Astrocyte of the spinal cord (primary cell): ENCODE data around the gene USH2A.

Experiments used
- DNase-seq: peaks from one replicate; pipeline ENCODE4 v3.0.0; 2011; ENCODE audit warnings: low read depth, low spot score
- H3K4me3 ChIP-seq: 2 replicates; pipeline ENCODE4 v1.5.1; 2011; ENCODE audit warnings: low read depth, mild to moderate bottlenecking, low read length, moderate library complexity
- CTCF ChIP-seq: IDR thresholded peaks from 2 replicates; pipeline ENCODE4 v1.5.1; 2012; ENCODE audit warnings: low read depth, mild to moderate bottlenecking, low read length, inconsistent platforms
- in situ Hi-C: cut with HindIII; loops from 2 replicates; pipeline ENCODE4 v1.10.0; 2017; ENCODE audit warnings: low sequenced_read_pairs

The USH2A gene

DNA sequence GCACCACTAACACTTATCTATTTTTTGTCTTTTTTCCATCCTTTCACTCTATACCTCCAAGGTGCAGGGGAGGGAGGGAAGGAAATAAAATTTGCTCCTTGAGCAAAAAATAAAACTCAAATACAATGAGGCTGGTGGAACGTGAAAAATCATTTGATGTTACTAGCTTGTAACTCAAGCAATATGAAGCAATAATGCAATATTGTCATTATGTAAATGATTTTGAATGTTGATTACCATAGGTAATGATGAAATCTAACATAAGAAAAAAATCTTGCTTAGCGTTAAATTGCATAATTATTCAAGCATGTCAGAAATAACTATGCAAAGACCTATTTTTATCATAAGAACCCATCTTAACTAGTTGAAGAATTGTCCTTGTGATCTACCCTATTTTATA, 578.5 kb downstream of the USH2A start:
- no peak for TF ChIP-seq CTCF
- H3K4me3 ChIP-seq = no peak overlapping the region
- DNase-seq = no peak
- in situ Hi-C loops = no loop called here

- in situ Hi-C loops = no loop called here
- no peak for TF ChIP-seq CTCF
- DNase-seq = no peak
- H3K4me3 ChIP-seq = no peak overlapping the region
Observed at GRCh38 chr1:215844266-215844665, 579.0 kb downstream of the USH2A start.

DNA sequence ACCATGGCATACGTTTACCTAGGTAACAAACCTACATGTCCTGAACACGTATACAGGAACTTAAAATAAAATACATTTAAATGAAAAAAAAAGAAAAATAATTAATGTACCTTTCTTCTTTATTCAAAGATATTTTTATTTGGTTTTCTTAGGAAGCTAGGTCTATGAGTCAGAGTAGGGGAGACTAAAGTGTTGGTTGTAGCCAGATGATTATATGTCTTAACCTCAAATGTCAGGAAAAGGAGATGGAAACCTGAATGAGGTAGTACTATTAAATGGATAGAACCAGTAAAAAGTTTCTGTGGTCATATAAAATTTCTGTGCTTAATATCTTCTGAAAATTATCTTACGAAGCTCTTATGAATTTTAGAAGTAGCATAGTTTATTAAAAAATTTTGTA, 580.3 kb downstream of the USH2A start:
- in situ Hi-C loops = no loop called here
- no peak for TF ChIP-seq CTCF
- no peak overlapping the region for H3K4me3 ChIP-seq
- DNase-seq = peak; percentile 32

GRCh38 chr1:215835951-215836350, 587.3 kb downstream of the USH2A start:
- TF ChIP-seq CTCF = no peak
- no peak overlapping the region for H3K4me3 ChIP-seq
- peak; percentile 17 for DNase-seq
- in situ Hi-C loops = no loop called here

DNA sequence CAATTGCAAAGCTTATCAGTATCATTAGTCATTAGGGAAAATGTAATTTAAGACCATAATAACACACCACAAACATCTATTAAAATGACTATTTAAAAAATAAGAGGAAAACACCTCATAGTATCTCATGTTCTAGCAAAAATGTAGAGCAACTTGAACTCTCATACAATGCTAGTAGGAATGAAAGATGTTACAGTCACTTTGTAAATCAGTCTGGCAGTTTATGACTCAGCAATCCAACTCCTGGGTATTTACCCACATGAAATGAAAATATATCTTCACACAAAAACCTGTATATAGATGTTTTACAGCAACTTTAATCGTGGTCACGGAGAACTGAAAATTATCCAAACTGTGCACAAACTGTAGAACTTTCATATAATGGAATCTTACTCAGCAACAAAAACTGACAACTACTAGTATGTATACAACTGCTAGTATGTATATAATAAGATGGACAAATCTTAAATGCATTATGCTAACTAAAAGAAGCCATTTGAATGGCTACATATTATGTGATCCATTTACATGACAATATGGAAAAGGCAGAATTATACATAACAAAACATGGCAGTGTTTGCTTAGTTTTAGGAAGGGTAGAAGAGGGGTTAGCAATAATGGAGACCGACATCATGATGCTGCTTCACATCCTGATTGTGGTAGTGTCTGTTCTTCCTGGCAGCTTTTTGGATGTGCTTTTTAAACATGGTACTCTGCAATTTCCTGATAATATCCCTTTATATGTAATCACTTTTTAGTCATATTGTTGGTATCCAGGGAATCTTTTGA, 589.1 kb downstream of the USH2A start:
- in situ Hi-C loops = no loop called here
- H3K4me3 ChIP-seq = no peak overlapping the region
- TF ChIP-seq CTCF = no peak
- no peak for DNase-seq

- no peak overlapping the region for H3K4me3 ChIP-seq
- DNase-seq = no peak
- in situ Hi-C loops = no loop called here
- TF ChIP-seq CTCF = no peak
Observed at GRCh38 chr1:215830226-215830810, 592.9 kb downstream of the USH2A start.
